DND-41 (cell line): ENCODE results near the gene ADAMTS16.

Source experiments
- CTCF ChIP-seq: IDR thresholded peaks from 2 replicates; pipeline ENCODE4 v1.5.1; 2012; ENCODE audit warnings: borderline replicate concordance, low read length, moderate library complexity, mild to moderate bottlenecking; ENCODE audit not compliant: poor library complexity, severe bottlenecking; ENCODE audit errors: extremely low read depth
- EZH2 ChIP-seq: IDR thresholded peaks from 3 replicates; pipeline ENCODE4 v1.6.1; 2012; ENCODE audit warnings: borderline replicate concordance, low read depth, mild to moderate bottlenecking, moderate library complexity, low read length, inconsistent platforms; ENCODE audit not compliant: severe bottlenecking

GRCh38 chr5:5105531-5105930, 34.6 kb upstream of the ADAMTS16 start:
- TF ChIP-seq CTCF (no peak), EZH2 (no peak)
